Suppressor macrophage treated with lipopolysaccharide for 4 hours (primary cell): ENCODE data around the gene IGFBP2.
"Not testable (repeated sequence)": the region's sequence is repeated elsewhere in the genome, so short reads cannot be mapped to it uniquely, and the experiment has no call there.

Experiments
- DNase-seq: peaks from one replicate; pipeline ENCODE4 v3.0.0-alpha.2; 2020

Gene IGFBP2, protein sequence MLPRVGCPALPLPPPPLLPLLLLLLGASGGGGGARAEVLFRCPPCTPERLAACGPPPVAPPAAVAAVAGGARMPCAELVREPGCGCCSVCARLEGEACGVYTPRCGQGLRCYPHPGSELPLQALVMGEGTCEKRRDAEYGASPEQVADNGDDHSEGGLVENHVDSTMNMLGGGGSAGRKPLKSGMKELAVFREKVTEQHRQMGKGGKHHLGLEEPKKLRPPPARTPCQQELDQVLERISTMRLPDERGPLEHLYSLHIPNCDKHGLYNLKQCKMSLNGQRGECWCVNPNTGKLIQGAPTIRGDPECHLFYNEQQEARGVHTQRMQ

DNA sequence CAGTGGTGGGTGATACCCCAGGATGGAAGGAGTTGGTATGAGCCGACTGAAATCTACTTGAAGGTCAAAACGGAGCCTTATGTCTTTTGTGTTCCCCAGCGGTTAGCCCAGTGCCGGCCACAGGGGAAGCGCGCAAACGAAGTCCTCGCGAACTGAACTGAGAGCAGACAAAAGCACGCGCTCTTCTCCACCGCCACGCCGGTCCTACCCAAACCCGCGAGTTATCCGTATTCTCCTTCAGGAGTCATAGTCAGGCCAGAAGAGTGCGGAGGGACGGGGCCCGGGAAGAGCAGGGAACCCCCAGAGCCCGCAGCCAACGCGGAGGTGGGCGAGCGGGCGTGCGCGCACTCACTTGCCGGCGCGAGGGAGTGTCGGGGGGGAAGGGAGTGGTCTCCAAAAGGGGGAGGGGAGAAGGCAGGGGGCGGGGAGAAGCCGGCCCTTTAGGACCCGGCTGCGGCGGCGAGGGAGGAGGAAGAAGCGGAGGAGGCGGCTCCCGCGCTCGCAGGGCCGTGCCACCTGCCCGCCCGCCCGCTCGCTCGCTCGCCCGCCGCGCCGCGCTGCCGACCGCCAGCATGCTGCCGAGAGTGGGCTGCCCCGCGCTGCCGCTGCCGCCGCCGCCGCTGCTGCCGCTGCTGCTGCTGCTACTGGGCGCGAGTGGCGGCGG lies at the start of gene IGFBP2:
Gene IGFBP2, plus strand, starts transcription at position 469 of the 664 bp plus-strand sequence. Its CDS starts 104 bp downstream, at position 573.
- no peak for DNase-seq

DNA sequence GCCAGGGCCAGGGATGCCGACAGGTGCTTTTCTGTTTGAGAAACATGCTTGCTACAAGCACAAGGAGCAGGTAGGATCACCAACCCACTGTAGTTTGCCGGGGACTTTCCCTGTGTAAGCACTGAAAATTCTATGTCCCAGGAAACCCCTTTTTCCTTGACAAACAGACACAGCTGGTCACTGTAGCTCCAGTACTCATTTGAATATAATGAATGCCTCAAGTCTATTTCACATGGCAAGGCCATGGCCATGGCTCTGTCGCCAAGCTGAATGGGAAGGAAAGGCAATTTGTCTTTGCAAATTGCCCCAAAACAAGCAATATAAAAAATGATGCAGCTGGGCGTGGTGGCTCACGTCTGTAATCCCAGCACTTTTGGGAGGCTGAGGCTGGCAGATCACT lies 49.6 kb upstream of the IGFBP2 start:
- no peak for DNase-seq

DNA sequence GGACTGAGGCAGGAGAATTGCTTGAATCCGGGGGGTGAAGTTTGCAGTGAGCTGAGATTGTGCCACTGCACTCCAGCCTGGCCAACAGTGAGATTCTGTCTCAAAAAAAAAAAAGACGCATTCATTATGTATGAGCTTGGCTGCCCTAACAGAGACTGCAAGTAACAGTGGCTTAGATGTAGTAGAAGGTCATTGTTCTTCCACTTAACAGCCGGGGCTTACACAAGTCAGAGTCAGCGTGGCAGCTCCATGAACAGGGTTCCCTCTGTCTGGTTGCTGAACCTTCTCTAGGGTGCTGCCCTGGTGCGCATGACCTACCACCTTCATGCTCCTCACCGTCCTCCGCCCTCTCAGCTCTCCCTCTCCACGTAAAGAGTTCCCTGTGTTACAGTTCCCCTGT lies 49.1 kb upstream of the IGFBP2 start:
- DNase-seq, result no peak

DNA sequence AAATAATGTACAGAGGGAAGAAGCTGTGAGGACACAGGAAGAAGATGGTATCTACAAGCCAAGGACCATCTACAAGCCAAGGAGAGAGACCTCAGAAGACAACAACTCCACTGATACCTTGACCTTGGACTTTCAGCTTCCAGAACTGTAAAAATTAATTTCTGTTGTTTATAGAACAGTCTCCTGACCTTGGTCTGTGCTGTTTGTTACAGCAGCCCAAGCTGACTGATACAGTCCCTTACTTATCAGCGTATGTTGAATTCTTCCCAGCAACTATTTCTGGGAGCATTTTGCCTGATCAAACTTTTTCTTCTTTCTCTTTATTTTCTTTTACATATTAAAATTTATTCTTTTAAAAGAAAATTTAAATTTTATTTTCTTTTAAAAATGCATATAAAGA lies 47.8 kb upstream of the IGFBP2 start:
- no peak for DNase-seq

DNA sequence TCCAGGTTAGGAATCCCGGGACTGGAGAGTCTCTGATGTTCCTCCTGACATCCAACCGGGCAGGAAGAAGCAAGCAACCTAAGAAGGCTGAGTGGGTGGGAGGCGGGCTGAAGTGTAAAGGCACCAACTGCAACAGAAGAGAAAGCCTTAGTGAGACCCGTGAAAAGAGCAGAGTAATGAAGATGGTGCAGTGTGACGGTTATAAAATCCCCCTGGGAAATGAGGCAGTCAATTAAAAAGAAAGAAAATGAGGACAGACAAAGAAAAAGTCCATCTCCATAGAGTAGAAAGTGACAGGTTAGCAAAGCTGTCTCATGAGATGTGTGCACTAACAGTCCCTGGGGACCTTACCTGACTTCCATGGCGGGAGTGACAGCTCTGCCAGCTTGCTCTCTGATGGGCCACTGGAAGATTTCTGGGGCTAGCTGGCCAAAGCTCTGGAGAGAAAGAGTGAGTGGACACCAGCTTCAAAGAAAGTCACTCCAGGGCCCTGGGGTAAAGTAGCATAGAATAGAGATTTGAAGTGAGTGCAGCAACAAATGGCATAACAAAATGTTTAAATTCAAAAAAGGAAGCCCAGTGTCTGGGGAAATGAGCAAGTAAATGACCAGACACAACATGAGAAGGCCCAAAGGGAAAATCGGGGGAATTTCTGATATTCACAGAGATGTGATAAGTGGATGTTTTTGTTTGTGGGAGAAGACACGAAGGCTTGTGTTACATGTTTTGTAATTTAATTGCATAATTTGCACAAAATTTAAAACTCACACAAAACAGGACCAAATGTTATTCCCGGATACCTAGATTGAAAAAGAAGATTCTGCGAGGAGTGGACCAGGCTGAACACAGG lies 44.1 kb upstream of the IGFBP2 start:
- peak; percentile 14 for DNase-seq

DNA sequence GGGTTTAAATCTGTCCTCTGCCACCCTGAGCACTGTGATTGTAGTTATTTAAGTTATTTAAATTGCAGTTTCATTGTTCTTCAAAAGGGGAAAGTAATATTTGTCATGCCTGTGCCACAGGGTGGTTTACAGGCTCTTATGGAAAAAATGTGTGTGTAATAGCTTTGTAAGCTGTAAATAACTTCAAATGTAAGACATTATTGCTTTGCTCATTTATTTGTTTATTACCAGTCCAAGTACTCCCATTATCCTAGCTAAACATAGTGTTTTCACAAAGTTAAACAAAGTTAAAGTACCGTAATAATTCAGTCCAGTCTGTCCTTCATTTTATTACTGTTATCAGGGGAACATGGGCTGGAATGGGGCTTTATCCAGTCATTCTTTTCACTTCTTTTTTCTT lies 43.4 kb upstream of the IGFBP2 start:
- DNase-seq, result no peak

DNA sequence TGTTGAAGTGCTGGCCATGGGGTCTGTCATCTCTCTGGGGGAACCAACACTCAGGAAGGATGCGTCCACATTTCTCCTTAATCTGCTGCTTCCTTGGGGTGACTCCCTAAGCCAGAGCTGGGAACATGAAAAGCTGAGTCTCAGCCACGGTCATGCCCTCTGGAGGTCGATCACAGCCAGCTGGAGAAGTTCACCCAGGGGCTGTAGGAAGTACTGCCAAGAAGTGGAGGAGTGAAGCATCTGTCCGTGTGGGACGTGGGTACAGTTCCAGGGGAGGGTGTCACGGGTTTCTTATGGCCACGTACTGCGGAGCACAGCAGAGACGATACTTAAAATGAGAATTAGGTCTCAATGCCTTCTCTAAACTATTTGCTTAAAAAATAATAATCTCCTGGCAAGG lies 42.4 kb upstream of the IGFBP2 start:
- no peak for DNase-seq

DNA sequence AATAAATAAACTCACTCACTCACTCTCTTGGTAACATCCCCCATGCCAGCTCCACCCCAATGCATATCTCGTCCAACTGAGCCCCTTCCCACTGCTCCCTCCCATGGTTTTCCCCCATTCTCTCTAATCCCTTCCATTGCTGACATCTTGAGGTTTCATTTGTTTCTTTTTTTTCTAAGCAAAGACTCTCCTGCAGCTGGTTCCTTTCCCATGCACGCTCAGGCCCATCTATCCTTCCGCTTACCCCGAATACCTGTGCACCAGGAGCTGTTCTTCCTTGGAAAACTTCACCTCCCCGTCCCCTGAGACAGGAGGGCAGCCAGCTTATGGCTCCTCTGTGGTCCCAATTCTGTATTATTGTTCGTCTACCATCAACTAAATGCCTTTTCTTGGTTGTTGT lies 41.7 kb upstream of the IGFBP2 start:
- DNase-seq, result no peak

DNA sequence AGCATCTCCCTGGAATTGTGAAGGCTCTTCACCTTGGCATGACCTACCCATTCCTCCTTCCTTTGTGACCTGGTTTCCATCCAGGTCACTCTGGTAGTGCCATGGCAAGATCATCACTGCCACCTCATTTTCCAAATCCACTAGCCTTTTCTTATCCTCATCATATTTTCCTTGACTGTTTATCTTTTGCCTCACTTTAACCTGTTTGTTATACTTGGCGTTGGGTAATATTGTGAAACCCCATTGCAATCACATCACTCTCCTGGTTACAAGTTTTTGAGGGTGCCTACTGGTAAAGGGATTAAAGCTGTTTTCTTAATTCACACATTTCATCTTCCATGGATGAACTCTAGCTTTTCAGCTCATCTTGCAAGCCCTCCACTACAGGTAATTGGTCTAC lies 39.1 kb upstream of the IGFBP2 start:
- DNase-seq, result no peak

DNA sequence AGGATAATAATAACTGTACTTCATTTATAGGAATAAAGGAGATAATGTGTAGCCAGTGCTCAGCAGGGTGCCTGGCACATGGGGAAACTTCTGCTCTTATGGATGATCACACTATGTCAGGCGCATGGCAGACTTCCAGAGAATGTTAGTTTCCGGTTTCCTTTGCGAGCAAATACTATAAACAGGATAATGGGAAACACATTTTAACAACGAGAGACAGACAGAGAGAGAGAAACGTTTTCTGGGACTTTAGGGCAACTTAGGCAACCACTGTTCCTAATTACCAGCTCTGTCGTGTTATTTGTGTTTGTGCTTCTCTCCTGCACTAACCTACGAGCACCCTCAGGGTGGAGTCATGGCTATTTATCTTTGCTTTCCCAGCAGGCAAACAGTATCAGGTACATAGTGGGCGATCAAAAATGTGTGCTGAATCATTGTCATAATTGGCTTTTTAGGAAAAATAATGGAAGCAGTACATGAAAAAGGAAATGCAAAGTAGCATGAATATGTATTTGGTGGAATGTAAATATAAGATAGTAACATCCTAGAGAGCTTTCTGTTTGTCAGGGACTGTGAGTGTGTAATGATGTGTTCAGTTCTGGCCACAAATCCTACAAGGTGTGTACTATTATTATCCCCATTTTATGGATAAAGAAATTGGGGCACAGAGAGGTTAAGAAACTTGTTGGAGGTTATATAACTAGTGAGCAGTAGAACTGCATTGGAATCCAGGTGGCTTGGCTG lies 36.8 kb upstream of the IGFBP2 start:
- no peak for DNase-seq

DNA sequence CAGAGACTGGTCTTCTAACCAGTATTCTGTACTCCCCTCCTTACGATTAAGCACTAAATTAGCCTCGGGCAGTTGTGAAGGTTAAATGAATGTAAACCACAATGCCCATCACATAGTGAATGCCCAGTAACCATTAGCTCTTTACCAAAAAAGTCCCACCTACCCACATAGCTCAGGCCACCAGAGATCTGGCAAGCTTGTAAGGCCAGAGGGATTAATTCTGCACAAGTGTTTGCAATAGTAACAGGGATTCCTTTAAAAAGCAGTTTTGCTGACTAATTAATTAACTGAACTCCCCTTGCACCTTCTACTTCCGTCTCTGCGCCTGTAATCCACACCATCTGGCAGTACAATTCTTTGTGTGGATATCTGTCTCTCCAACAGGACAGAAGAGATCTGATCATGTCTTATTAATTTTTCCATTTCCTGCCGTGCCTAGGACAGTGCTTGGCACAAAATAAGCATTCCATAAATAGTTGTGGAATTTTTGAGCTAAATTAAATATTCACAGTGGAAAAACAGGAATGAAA lies 36.2 kb upstream of the IGFBP2 start:
- DNase-seq, result no peak

DNA sequence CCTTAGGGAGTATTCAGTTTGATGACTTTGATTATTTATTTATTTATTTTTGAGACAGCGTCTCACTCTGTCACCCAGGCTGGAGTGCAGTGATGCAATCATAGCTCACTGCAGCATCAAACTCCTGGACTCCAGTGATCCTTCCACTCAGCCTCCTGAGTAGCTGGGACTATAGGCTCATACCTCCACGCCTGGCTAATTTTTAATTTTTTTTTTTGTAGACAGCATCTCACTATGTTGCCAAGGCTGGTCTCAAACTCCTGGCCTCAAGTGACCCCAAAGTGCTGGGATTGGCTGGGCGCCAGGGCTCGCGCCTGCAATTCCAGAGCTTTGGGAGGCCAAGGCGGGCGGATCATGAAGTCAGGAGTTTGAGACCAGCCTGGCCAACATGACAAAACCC lies 35.4 kb upstream of the IGFBP2 start:
- not testable (repeated sequence) for DNase-seq

DNA sequence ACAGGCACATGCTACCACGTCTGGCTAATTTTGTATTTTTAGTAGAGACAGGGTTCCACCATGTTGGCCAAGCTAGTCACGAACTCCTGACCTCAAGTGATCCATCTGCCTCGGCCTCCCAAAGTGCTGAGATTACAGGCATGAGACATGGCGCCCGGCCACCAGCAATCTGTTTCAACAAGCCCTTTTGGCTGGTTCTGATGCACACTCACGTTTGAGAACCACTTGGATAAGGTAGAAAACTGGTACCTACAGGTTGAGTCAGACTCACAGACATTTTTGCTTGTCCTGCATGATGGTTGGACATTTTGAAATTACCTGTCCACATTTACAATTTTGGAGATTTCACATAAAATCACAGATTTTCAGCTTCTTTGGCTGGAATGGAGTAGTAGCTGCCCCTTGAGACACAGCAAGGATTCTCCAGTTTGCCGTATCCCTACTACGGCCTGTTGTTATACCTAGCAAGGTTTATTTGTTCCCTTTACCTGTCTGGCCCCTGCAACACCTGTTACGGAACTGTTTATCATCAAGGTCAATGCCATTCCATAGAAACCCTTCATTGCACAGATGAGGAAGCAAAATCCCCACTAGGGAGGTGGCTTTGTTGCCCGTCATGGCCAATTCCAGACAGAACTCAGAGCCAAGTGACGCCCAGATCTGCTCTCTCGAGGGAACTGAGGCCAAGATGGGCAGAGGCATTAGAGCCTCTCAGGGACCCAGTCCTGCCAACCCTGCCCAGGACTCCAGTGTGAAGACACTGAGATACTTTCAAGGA lies 31.4 kb upstream of the IGFBP2 start:
- no peak for DNase-seq

DNA sequence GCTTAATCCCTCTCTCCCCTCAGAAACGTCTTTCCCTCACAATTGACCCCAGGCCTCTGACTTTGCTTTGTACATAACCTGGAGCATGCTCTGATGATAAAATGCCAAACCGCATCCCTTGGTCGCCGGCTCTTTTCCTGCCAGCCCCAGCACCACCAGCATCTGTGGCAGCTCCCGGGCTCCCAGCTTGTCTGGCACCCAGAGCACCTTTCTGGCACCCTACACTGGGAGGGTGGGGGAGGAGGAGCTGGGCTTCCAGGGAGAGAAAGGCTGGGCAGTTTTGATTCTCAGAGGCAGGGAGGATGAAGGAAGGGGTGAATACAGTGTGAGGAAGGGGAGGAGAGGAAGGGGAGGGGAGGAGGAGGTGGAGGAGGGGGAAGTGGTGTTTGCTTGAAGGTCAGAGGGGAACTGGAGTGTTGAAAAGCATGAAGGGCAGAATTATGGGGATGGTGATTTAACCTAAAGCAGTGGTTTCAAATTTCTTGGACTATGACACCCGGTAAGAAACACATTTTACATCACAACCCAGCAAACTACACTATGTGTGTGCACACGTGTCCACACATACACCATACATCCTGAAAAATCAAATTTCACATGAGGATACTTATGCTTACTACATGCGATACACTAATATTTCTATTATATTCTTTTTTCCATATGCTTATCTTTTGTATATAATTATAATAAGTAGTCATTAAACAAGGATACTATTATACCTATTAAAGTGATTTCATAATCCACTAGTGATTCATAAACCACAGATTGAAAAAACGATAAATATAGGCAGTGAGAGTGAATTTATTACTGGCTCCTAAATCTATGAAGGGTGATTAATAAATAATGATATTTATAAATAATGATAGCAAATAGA lies 30.0 kb upstream of the IGFBP2 start:
- DNase-seq, result no peak

DNA sequence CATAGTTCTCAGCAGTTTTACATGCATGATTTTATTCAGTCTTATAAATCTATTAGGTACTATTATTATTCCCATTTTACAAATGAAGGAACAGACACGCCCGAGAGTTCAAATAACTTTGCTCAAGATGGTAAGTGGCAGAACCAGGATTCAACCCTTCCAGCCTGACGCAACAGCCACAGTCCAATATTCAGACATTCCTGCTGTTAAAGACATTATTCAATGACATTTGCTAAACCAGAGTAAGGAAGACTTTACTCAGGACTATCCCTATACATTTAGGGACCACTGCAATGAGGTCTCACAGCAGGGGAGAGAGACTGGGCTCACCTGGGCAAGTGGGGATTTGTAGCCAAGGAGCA lies 29.4 kb upstream of the IGFBP2 start:
- no peak for DNase-seq

DNA sequence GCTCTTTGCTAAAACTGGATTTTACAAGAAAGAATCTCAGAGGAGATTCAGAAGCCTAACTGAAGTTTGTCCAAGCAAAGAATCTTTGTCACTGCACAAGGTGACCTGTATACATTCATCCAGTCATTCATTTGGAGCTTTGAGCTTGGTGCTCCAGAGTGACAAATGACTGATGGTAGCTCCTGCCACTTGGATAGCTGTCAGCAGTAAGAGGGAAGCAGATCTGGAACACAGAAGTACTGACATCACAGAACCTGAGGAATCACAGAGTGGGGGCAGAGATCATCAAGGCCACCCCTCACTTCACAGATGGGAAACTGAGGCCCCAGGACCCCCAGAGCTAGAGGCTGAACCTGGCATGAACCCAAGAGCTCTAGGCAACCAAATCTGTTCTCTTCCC lies 28.8 kb upstream of the IGFBP2 start:
- DNase-seq, result no peak

DNA sequence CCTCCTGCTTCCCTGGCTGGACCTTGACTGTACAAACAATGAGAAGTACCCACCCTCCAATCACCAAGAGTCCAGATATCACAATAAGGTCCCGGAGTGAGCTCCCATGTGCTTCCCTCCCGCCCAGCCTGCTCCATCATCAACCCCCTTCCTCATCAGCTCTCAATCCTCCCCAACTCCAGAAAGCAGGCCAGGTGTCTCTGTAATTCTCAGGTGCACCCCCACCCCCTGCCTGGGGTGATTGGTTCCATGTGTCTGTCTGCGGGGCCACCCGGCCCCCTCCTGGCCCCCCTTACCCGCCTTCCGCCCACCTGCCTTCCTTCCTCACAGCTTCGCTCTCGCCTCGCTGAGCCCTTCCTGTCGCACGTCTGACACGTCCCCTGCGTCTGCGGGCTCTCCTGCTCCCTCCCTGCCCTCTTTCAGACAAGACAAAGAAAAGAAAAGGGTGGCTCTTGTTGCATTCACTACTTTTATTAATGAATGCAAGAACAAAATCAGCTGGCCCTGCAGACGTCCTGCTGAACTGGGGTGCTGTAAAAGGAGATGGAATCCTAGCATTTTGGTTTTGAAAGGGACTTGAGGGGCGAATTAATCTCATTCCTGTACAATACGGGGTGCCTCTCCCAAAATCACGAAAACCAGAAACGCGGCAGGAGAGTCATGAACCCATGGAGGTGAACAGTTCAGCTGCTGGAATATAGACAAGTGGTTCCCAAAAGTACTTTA lies 26.5 kb upstream of the IGFBP2 start:
- DNase-seq, result peak; percentile 20

DNA sequence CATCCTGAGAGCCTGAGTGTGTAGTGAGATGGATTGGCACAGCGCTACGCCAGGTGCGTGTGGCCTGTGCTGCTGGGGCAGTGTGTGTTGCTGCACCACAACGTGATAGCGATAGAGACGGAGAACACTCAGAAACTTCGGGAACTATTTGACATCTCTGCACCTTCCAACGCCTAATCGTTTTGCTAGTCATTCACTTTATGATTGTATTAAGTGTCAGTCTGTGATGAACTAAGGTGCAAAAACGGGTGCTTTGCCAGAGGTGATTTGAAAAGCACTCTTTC lies 26.0 kb upstream of the IGFBP2 start:
- no peak for DNase-seq

DNA sequence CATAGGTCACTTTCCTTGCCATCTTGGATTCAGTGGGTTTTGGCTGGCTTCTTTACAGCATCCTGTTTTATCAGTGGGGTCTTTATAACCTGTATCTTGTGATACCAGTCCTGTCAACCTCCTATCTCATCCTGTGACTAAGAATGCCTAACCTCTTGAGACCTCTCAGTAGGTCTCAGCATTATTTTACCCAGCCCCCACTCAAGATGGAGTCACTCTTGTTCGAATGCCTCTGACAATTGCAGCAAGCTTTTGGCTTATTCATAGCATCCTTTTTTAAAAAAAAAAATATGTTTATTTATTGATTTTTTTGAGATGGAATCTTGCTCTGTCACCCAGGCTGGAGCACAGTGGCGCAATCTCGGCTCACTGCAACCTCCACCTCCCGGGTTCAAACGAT lies 24.7 kb upstream of the IGFBP2 start:
- no peak for DNase-seq

DNA sequence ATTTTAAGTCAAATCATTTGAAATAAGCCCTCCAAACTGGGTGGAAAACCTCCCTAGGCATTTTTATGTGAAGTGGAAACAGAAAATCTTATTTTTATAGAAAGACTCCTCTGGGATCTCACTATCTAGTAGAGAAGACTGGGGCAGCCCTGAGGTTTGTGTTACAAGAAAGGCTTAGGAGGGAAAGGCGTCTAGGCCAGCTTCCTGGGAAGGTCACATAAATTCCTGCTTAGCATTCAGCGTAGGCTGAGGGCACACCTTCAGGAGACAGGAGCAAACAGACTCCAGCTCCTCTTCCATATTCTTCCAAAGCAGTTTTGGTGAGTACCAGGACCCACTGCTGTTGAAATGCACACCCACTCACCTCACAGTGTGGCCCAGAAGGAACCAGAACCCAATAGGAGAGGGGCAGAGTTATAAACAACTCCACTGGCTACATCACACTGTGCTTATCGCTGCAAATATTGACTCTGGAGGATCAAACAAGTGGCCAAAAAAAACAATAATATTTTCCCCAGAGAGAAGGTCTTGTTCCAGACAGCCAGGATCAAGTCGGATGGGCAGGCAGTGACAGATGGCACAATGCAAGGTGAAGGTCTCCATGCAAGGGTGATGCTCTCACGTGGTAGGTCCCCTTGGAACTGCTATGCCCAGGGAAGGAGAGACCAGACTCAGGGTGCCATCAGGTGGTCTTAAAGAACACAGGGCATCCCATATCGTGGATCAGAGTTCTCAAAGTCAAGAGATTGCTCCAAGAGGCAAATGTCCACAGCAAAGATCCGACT lies 17.7 kb upstream of the IGFBP2 start:
- DNase-seq, result no peak
